Endothelial cell of umbilical vein (primary cell): ENCODE results near the gene TTI1. TPM values are rescaled to one million over a fixed set of nuclear protein-coding genes. Genes with fewer than 3 reads are reported as not detected.

Source experiments
- BruUV-seq: library from RNA; stranded (reverse); fragments of 400-500 nt; replicated peaks from 2 replicates; lab custom pipeline; 2021; lab: Mats Ljungman, UMichigan
- CTCF ChIA-PET: fragments of 300-600, 350-600 bp; sonication (Branson Sonifier 250); formaldehyde crosslinking; loops from one replicate; lab custom pipeline; 2021; ENCODE audit warnings: antibody characterized with exemption, inconsistent platforms; lab: Charles Lee
- POLR2A ChIA-PET: fragments of 300-600, 350-600 bp; sonication (Branson Sonifier 250); formaldehyde crosslinking; loops from one replicate; lab custom pipeline; 2021; ENCODE audit warnings: antibody characterized with exemption, inconsistent platforms; lab: Charles Lee
- DNase-seq: peaks from one replicate; pipeline ENCODE4 v3.0.0-alpha.2; 2011; ENCODE audit warnings: low read depth, low spot score
- FAIRE-seq: peaks from 2 replicates; lab custom pipeline; 2011; peaks lifted over from hg19 to GRCh38; lab: Jason Lieb, UNC
- H2AFZ ChIP-seq: 2 replicates; pipeline ENCODE4 v1.6.0; 2012; ENCODE audit warnings: low read depth, low read length, control low read depth, inconsistent platforms
- H3K27ac ChIP-seq: 2 replicates; pipeline ENCODE4 v1.5.1; 2011; ENCODE audit warnings: low read depth, mild to moderate bottlenecking, control low read depth, low read length, moderate library complexity; ENCODE audit not compliant: insufficient read depth
- H3K27me3 ChIP-seq, 2 experiments: 2 replicates each; pipeline versions ENCODE4 v1.6.0 to v1.6.1; 2011; ENCODE audit warnings: low read length in 2 of 2, mixed read lengths in 1 of 2; ENCODE audit not compliant: control insufficient read depth in 2 of 2, insufficient read depth in 2 of 2
- H3K36me3 ChIP-seq, 2 experiments: 2 replicates in 1 of 2; 3 replicates in 1 of 2; pipeline ENCODE4 v1.5.1; 2011; ENCODE audit warnings: low read length in 2 of 2, mild to moderate bottlenecking in 1 of 2, moderate library complexity in 1 of 2; ENCODE audit not compliant: control insufficient read depth in 2 of 2, insufficient read depth in 2 of 2; ENCODE audit errors: extremely low read depth in 1 of 2
- H3K4me1 ChIP-seq: 3 replicates; pipeline ENCODE4 v1.5.1; 2011; ENCODE audit warnings: mild to moderate bottlenecking, low read length; ENCODE audit not compliant: control insufficient read depth, insufficient read depth; ENCODE audit errors: extremely low read depth
- H3K4me2 ChIP-seq: 2 replicates; pipeline ENCODE4 v1.6.1; 2011; ENCODE audit warnings: low read length, control low read depth, mixed read lengths; ENCODE audit not compliant: insufficient read depth
- H3K4me3 ChIP-seq, 3 experiments: fragments of 200-600 bp in 1 of 3; sonication (generic), shearing (Covaris generic) in 1 of 3; replicated peaks in 1 of 3; 2 replicates each; pipeline ENCODE4 v1.5.1; 2011 to 2016; ENCODE audit warnings: control low read depth in 3 of 3, low read length in 3 of 3, mild to moderate bottlenecking in 2 of 3, inconsistent platforms in 1 of 3, low read depth in 1 of 3, moderate library complexity in 1 of 3; ENCODE audit not compliant: insufficient read depth in 1 of 3
- H3K79me2 ChIP-seq: 2 replicates; pipeline ENCODE4 v1.6.0; 2012; ENCODE audit warnings: low read length, inconsistent platforms; ENCODE audit not compliant: control insufficient read depth, insufficient read depth
- H3K9ac ChIP-seq: replicated peaks from 2 replicates; pipeline ENCODE3; 2011; ENCODE audit warnings: low read length, control low read depth; ENCODE audit not compliant: insufficient read depth; ENCODE audit errors: extremely low read depth
- H3K9me1 ChIP-seq: replicated peaks from 3 replicates; pipeline ENCODE4 v1.6.0; 2011; ENCODE audit warnings: mild to moderate bottlenecking, low read length; ENCODE audit not compliant: control insufficient read depth, insufficient read depth; ENCODE audit errors: extremely low read depth
- H3K9me3 ChIP-seq: replicated peaks from 2 replicates; pipeline ENCODE4 v1.5.1; 2012; ENCODE audit warnings: low read length, inconsistent platforms; ENCODE audit not compliant: control insufficient read depth, insufficient read depth
- H4K20me1 ChIP-seq: replicated peaks from 2 replicates; pipeline ENCODE3; 2011; ENCODE audit warnings: mild to moderate bottlenecking, low read length; ENCODE audit not compliant: control insufficient read depth, insufficient read depth; ENCODE audit errors: extremely low read depth
- CTCF ChIP-seq, 2 donors: IDR thresholded peaks; 1 replicate in 1 of 2; 2 replicates in 1 of 2; pipeline ENCODE4 v1.5.1; 2011; ENCODE audit warnings: low read length in 2 of 2, mild to moderate bottlenecking in 2 of 2, moderate library complexity in 2 of 2, control low read depth in 1 of 2, inconsistent platforms in 1 of 2, low read depth in 1 of 2; ENCODE audit not compliant: insufficient read depth in 1 of 2; ENCODE audit errors: extremely low read depth in 1 of 2
- EZH2 ChIP-seq: IDR thresholded peaks from 2 replicates; pipeline ENCODE4 v1.6.1; 2012; ENCODE audit warnings: borderline replicate concordance, low read depth, mild to moderate bottlenecking, moderate library complexity, low read length, inconsistent platforms; ENCODE audit not compliant: severe bottlenecking
- FOS ChIP-seq: IDR thresholded peaks from 2 replicates; pipeline ENCODE4 v1.6.1; 2011; ENCODE audit warnings: mild to moderate bottlenecking, low read length, moderate library complexity, borderline replicate concordance; ENCODE audit not compliant: insufficient read depth
- GATA2 ChIP-seq: IDR thresholded peaks from 2 replicates; pipeline ENCODE4 v1.7.0; 2011; ENCODE audit warnings: low read depth, mild to moderate bottlenecking, moderate library complexity, mixed read lengths, low read length; ENCODE audit not compliant: insufficient read length, insufficient read depth
- JUN ChIP-seq: IDR thresholded peaks from 2 replicates; pipeline ENCODE4 v1.6.1; 2011; ENCODE audit warnings: borderline replicate concordance, low read depth; ENCODE audit not compliant: insufficient read length, insufficient read depth
- MAX ChIP-seq: IDR thresholded peaks from 2 replicates; pipeline ENCODE4 v1.6.1; 2011; ENCODE audit not compliant: insufficient read depth, insufficient read length
- MYC ChIP-seq: IDR thresholded peaks from one replicate; pipeline ENCODE4 v1.6.1; 2011; ENCODE audit warnings: mild to moderate bottlenecking, low read depth, low read length
- POLR2A ChIP-seq: IDR thresholded peaks from 2 replicates; pipeline ENCODE4 v1.6.1; 2012; ENCODE audit warnings: low read depth, mild to moderate bottlenecking, control low read depth, low read length
- POLR2AphosphoS5 ChIP-seq: IDR thresholded peaks from 2 replicates; pipeline ENCODE4 v1.6.1; 2012; ENCODE audit warnings: low read depth, mild to moderate bottlenecking, control low read depth, low read length, moderate library complexity; ENCODE audit not compliant: insufficient read depth
- dilution Hi-C: fragments of 300-500 bp; cut with MboI; formaldehyde crosslinking; loops from one replicate; pipeline ENCODE4 v1.15.0; 2019; ENCODE audit warnings: low sequenced_read_pairs; ENCODE audit not compliant: extremely low pct_ligation_motif_present
- intact Hi-C: fragments of 100-400 bp; cut with micrococcal nuclease; formaldehyde crosslinking; loops from one replicate; pipeline ENCODE4 v1.10.0; 2022
- polyA plus RNA-seq, 4 experiments: library from polyadenylated mRNA; depleted of rRNA in 3 of 4; stranded (reverse) in 3 of 4; unstranded in 1 of 4; fragments of >200 nt; gene quantifications; 2 replicates each; pipeline versions ENCODE4 v1.2.1 to v1.2.3, GENCODE V29; 2011 to 2012; ENCODE audit warnings: missing spikeins in 1 of 4
- total RNA-seq: library from RNA; stranded (reverse); gene quantifications from 2 replicates; pipeline ENCODE4 v1.2.3, GENCODE V29; 2021

TTI1 gene
- total and polyA plus RNA-seq, 2 donors (not counting 3 experiments of a cell fraction or from before 2014, with no cell fraction given): 13.2 to 23.2 TPM

- Histone ChIP-seq H3K4me1 (no peaks in the 10 kb centered on the region), H3K9ac (no peak overlapping the region), H2AFZ (no peak overlapping the region), H3K9me3 (no peaks in the 10 kb centered on the region), H3K36me3 (no peaks in the 10 kb centered on the region), H3K9me1 (no peaks in the 10 kb centered on the region), H3K4me2 (no peak overlapping the region), H3K4me3 (no peak overlapping the region), H3K27ac (no peak overlapping the region), H3K27me3 (peaks cover 11% of the 10 kb centered on the region in 2 experiments), H4K20me1 (no peaks in the 10 kb centered on the region), H3K79me2 (no peaks in the 10 kb centered on the region)
- dilution Hi-C loops: no loop called here
- intact Hi-C loops: no loop called here
- no peak for TF ChIP-seq POLR2AphosphoS5
- no peak for TF ChIP-seq CTCF (IDR thresholded peaks at IDR 0.05; ENCODE audit: extremely low read depth in 1 of 2, insufficient read depth in 1 of 2, low read depth in 1 of 2, low read length in 2 of 2)
- TF ChIP-seq MAX: no peak
- no peak for TF ChIP-seq POLR2A
- TF ChIP-seq FOS: no peak
- TF ChIP-seq EZH2: no peak
- TF ChIP-seq GATA2: no peak
- TF ChIP-seq MYC: no peak
- TF ChIP-seq JUN: no peak
- CTCF ChIA-PET: no interaction called here
- no peak for DNase-seq
- no peak for FAIRE-seq
- no TSS peak for BruUV-seq
- POLR2A ChIA-PET: no interaction called here
These were observed 60.8 kb downstream of the TTI1 start for GRCh38 chr20:37972256-37973058.
